H1 (cell line): Measurements from ENCODE around the gene NXN. TPM values are rescaled to one million over a fixed set of nuclear protein-coding genes. Genes with fewer than 3 reads are reported as not detected.

Source experiments
- CTCF ChIA-PET: fragments of 300-600 bp; sonication (Branson Sonifier 250); formaldehyde crosslinking; loops from one replicate; lab custom pipeline; 2021; ENCODE audit not compliant: partially characterized antibody; lab: Charles Lee
- POLR2A ChIA-PET: fragments of 300-600 bp; sonication (Branson Sonifier 250); formaldehyde crosslinking; loops from one replicate; lab custom pipeline; 2021; ENCODE audit warnings: inconsistent platforms; ENCODE audit not compliant: partially characterized antibody; lab: Charles Lee
- DNase-seq, 2 experiments: peaks; one replicate each; pipeline versions ENCODE4 v3.0.0 to v3.0.0-alpha.2; 2010 to 2022; ENCODE audit warnings: low spot score in 2 of 2, low read depth in 1 of 2, mixed read lengths in 1 of 2
- FAIRE-seq: peaks from 2 replicates; lab custom pipeline; 2011; peaks lifted over from hg19 to GRCh38; lab: Jason Lieb, UNC
- H2AFZ ChIP-seq: 2 replicates; pipeline ENCODE4 v1.8.1; 2012; ENCODE audit warnings: low read length, inconsistent platforms
- H2AK5ac ChIP-seq: 2 replicates; pipeline ENCODE4 v1.6.1; 2013; ENCODE audit warnings: low read depth, low read length
- H2BK120ac ChIP-seq: replicated peaks from 2 replicates; pipeline ENCODE3; 2013; ENCODE audit warnings: low read depth, low read length, inconsistent platforms
- H2BK12ac ChIP-seq: 2 replicates; pipeline ENCODE4 v1.6.1; 2013; ENCODE audit warnings: low read depth, low read length
- H2BK15ac ChIP-seq: 2 replicates; pipeline ENCODE4 v1.6.1; 2013; ENCODE audit warnings: low read length
- H2BK20ac ChIP-seq: 2 replicates; pipeline ENCODE4 v1.6.1; 2013; ENCODE audit warnings: low read length
- H2BK5ac ChIP-seq: 2 replicates; pipeline ENCODE4 v1.6.1; 2013; ENCODE audit warnings: low read depth, low read length
- H3K14ac ChIP-seq: 2 replicates; pipeline ENCODE4 v1.6.1; 2013; ENCODE audit warnings: inconsistent platforms; ENCODE audit not compliant: insufficient read length
- H3K18ac ChIP-seq: 2 replicates; pipeline ENCODE4 v1.6.1; 2013; ENCODE audit warnings: low read length; ENCODE audit errors: extremely low read depth
- H3K23ac ChIP-seq: 2 replicates; pipeline ENCODE4 v1.6.1; 2013; ENCODE audit warnings: inconsistent platforms; ENCODE audit not compliant: insufficient read length
- H3K23me2 ChIP-seq: 2 replicates; pipeline ENCODE4 v1.6.1; 2013; ENCODE audit warnings: low read depth, low read length
- H3K27ac ChIP-seq: 2 replicates; pipeline ENCODE4 v1.6.1; 2011; ENCODE audit warnings: low read depth, low read length, inconsistent platforms
- H3K27me3 ChIP-seq, 4 experiments: replicated peaks in 1 of 4; 1 replicate in 1 of 4; 2 replicates in 3 of 4; pipeline versions ENCODE4 v1.6.1 to v1.8.1; 2011 to 2013; ENCODE audit warnings: low read length in 3 of 4, mild to moderate bottlenecking in 3 of 4, inconsistent platforms in 2 of 4, mixed read lengths in 2 of 4, moderate library complexity in 1 of 4; ENCODE audit not compliant: control insufficient read depth in 3 of 4, insufficient read depth in 3 of 4; ENCODE audit errors: extremely low read depth in 1 of 4
- H3K36me3 ChIP-seq, 4 experiments: 2 replicates each; pipeline versions ENCODE4 v1.6.1 to v1.8.1; 2011 to 2013; ENCODE audit warnings: mild to moderate bottlenecking in 4 of 4, low read length in 3 of 4, moderate library complexity in 2 of 4, control low read depth in 1 of 4, inconsistent platforms in 1 of 4; ENCODE audit not compliant: insufficient read depth in 4 of 4, control insufficient read depth in 2 of 4
- H3K4ac ChIP-seq: replicated peaks from 2 replicates; pipeline ENCODE3; 2013; ENCODE audit warnings: low read length, low read depth, mixed read lengths, inconsistent platforms; ENCODE audit not compliant: insufficient read length
- H3K4me1 ChIP-seq, 4 experiments: replicated peaks in 1 of 4; 1 replicate in 1 of 4; 2 replicates in 3 of 4; pipeline versions ENCODE4 v1.6.1 to v1.8.1; 2011 to 2013; ENCODE audit warnings: low read length in 3 of 4, inconsistent platforms in 2 of 4, mixed read lengths in 1 of 4; ENCODE audit not compliant: insufficient read depth in 4 of 4, control insufficient read depth in 3 of 4
- H3K4me2 ChIP-seq, 2 experiments: 2 replicates each; pipeline versions ENCODE4 v1.6.1 to v1.8.1; 2011 to 2013; ENCODE audit warnings: low read depth in 2 of 2, low read length in 2 of 2, control low read depth in 1 of 2, inconsistent platforms in 1 of 2, mild to moderate bottlenecking in 1 of 2; ENCODE audit not compliant: insufficient read depth in 1 of 2
- H3K4me3 ChIP-seq, 4 experiments: fragments of 200-600, 300-600 bp in 1 of 4; sonication (generic), shearing (Covaris generic), sonication (Bioruptor Twin) in 1 of 4; 2 replicates each; pipeline versions ENCODE4 v1.5.1 to v1.8.1; 2011 to 2016; ENCODE audit warnings: low read length in 4 of 4, low read depth in 3 of 4, control low read depth in 2 of 4, inconsistent platforms in 2 of 4, mild to moderate bottlenecking in 2 of 4, mixed read lengths in 1 of 4, moderate library complexity in 1 of 4; ENCODE audit not compliant: insufficient read depth in 2 of 4; ENCODE audit errors: extremely low read depth in 1 of 4
- H3K56ac ChIP-seq: replicated peaks from 2 replicates; pipeline ENCODE3; 2013; ENCODE audit warnings: low read depth, mild to moderate bottlenecking, mixed read lengths, low read length, inconsistent platforms; ENCODE audit not compliant: insufficient read length
- H3K79me1 ChIP-seq: 2 replicates; pipeline ENCODE4 v1.6.1; 2013; ENCODE audit warnings: low read depth, low read length, control low read depth
- H3K79me2 ChIP-seq, 2 experiments: 2 replicates each; pipeline versions ENCODE4 v1.6.1 to v1.8.1; 2012 to 2013; ENCODE audit warnings: low read length in 2 of 2, mild to moderate bottlenecking in 2 of 2, inconsistent platforms in 1 of 2; ENCODE audit not compliant: insufficient read depth in 2 of 2, control insufficient read depth in 1 of 2
- H3K9ac ChIP-seq, 4 experiments: replicated peaks in 1 of 4; 1 replicate in 1 of 4; 2 replicates in 3 of 4; pipeline versions ENCODE4 v1.6.1 to v1.8.1; 2011 to 2013; ENCODE audit warnings: low read depth in 3 of 4, low read length in 3 of 4, control low read depth in 2 of 4, mild to moderate bottlenecking in 2 of 4, moderate library complexity in 2 of 4, inconsistent platforms in 1 of 4; ENCODE audit errors: extremely low read depth in 1 of 4
- H3K9me3 ChIP-seq, 2 experiments: 2 replicates each; pipeline versions ENCODE4 v1.6.1 to v1.8.1; 2012 to 2013; ENCODE audit warnings: mild to moderate bottlenecking in 2 of 2, moderate library complexity in 2 of 2, control low read depth in 1 of 2, inconsistent platforms in 1 of 2, low read depth in 1 of 2, low read length in 1 of 2, mixed read lengths in 1 of 2; ENCODE audit not compliant: insufficient read depth in 2 of 2
- H4K20me1 ChIP-seq, 2 experiments: replicated peaks in 1 of 2; 2 replicates each; pipeline versions ENCODE3 to v1.8.1; 2011 to 2013; ENCODE audit warnings: inconsistent platforms in 2 of 2, low read length in 2 of 2, mild to moderate bottlenecking in 1 of 2; ENCODE audit not compliant: insufficient read depth in 2 of 2, control insufficient read depth in 1 of 2
- H4K5ac ChIP-seq: 2 replicates; pipeline ENCODE4 v1.6.1; 2013; ENCODE audit warnings: low read length, low read depth, mixed read lengths, inconsistent platforms; ENCODE audit not compliant: insufficient read length
- H4K8ac ChIP-seq: 2 replicates; pipeline ENCODE4 v1.8.0; 2013; ENCODE audit warnings: mild to moderate bottlenecking, moderate library complexity, low read length, inconsistent platforms; ENCODE audit not compliant: insufficient read depth; ENCODE audit errors: extremely low read depth
- H4K91ac ChIP-seq: replicated peaks from 2 replicates; pipeline ENCODE3; 2013; ENCODE audit warnings: low read length, mixed read lengths, inconsistent platforms; ENCODE audit not compliant: insufficient read length
- WGBS, 2 experiments: shearing (Covaris generic) in 1 of 2; methylation state at CpG; one replicate each; pipeline versions ENCODE4 v1.1.6 to v1.1.7; 2013 to 2015; ENCODE audit warnings: low lambda C conversion rate in 2 of 2, mixed read lengths in 2 of 2, inconsistent platforms in 1 of 2, low coverage in 1 of 2, missing lambda C conversion rate in 1 of 2; ENCODE audit not compliant: insufficient replicate concordance in 2 of 2, insufficient coverage in 1 of 2, insufficient read length in 1 of 2; ENCODE audit errors: extremely low coverage in 1 of 2, missing lambda C conversion rate in 1 of 2; 5-methylcytosine and 5-hydroxymethylcytosine counted together
- polyA plus RNA-seq, 7 experiments: library from polyadenylated mRNA; depleted of rRNA in 3 of 7; stranded (reverse) in 5 of 7; unstranded in 2 of 7; fragments of >200 nt in 5 of 7; fragments of 200-250 nt in 2 of 7; gene quantifications; 1 replicate in 5 of 7; 2 replicates in 1 of 7; 4 replicates in 1 of 7; pipeline versions ENCODE4 v1.2.1 to v1.2.3, GENCODE V29; 2011 to 2013; ENCODE audit warnings: missing spikeins in 2 of 7, mixed read lengths in 2 of 7
- total RNA-seq: library from RNA; stranded (reverse); fragmentation: NEBNext Ultra II Directional; extraction: Animal tissue kit (Norgen Biotek cat#: 25700); gene quantifications from 2 replicates; pipeline ENCODE4 v1.2.1, GENCODE V29; 2021

NXN gene
- total and polyA plus RNA-seq, 2 of the 8 experiments (the other 6 are each of a cell fraction or from before 2014, with no cell fraction given): 94.1 to 107 TPM

GRCh38 chr17:917391-917811 lies 62.2 kb downstream of the NXN start:
- Histone ChIP-seq H3K56ac (no peak overlapping the region), H3K4me1 (peaks cover 2 to 20% (median 4%) of the 10 kb centered on the region in 4 experiments; a peak in 5 of 7 replicates), H3K4ac (peak overlapping the region; percentile 44), H3K9ac (no peak overlapping the region), H2AFZ (no peak overlapping the region), H3K27me3 (no peaks in the 10 kb centered on the region), H2AK5ac (peak overlapping the region; percentile 79; the same call in 1 of the 2 replicates), H3K9me3 (no peaks in the 10 kb centered on the region), H2BK15ac (no peak overlapping the region), H4K8ac (peak overlapping the region; percentile 79), H4K91ac (no peak overlapping the region), H3K4me2 (no peak overlapping the region), H4K20me1 (peaks cover 0 to 3% of the 10 kb centered on the region in 2 experiments), H4K5ac (no peak overlapping the region), H2BK20ac (no peak overlapping the region), H2BK120ac (no peak overlapping the region), H2BK12ac (no peak overlapping the region), H3K18ac (no peak overlapping the region), H3K23me2 (no peaks in the 10 kb centered on the region), H3K4me3 (no peak overlapping the region), H3K27ac (no peak overlapping the region), H3K36me3 (0 out of 8 replicates have a peak, but pooled peaks cover 0 to 3% (median 0%) of the 10 kb centered on the region in 4 experiments), H3K14ac (no peak overlapping the region), H3K79me2 (peaks cover 0 to 75% of the 10 kb centered on the region in 2 experiments; a peak in 2 of 4 replicates), H2BK5ac (0 out of 2 replicates have a peak overlapping the region, but pooled peaks have one; percentile 30), H3K23ac (no peak overlapping the region), H3K79me1 (peaks cover 23% of the 10 kb centered on the region)
- DNase-seq (no peak), FAIRE-seq (no peak)
- ChIA-PET POLR2A (interaction anchor here (1.2 to 1.8 kb wide), 4 partner anchors 12 to 59 kb away, joined by 3 to 5 read pairs (median 4); no protein-coding TSS in a partner anchor), CTCF (interaction anchor here (0.8 to 4.5 kb wide), 8 partner anchors 8 to 79 kb away, joined by 3 to 22 read pairs (median 4); partner anchors contain the start of gene TIMM22)
- 93% methylated on average over 19 of the region's 19 CpGs; no CpG with 5 or more reads in 1 of the 2 experiments for WGBS, 2 experiments
